NCI-H1092 (cell line): ENCODE data around the gene NCBP3.
"Not testable (repeated sequence)": the region's sequence is repeated elsewhere in the genome, so short reads cannot be mapped to it uniquely, and the experiment has no call there.

Source experiments
- DNase-seq: peaks from one replicate; lab custom pipeline; 2025; lab: John Stamatoyannopoulos, UW

NCBP3 gene

DNA sequence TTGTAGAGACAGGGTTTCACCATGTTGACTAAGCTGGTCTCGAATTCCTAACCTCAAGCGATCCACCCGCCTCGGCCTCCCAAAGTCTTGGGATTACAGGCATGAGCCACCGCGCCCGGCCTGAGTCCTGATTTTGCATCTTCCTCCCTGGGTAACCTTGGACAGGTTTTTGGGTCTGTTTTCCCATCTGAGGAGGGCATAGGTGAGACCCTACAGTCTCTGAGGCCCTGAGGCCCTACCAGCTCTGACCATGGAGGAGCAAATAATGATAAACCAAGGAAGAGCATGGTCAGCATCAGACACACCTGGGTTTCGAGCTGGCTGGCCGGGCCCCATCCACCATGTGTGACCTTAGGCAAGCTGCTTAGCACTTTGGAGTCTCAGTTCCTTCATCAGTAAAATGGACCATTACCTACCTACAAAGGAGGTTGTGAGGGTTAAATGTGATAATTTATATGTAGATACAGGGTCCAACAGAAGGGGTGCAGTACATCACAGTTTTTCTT is 1.2 kb upstream of the NCBP3 start:
- no peak for DNase-seq

DNA sequence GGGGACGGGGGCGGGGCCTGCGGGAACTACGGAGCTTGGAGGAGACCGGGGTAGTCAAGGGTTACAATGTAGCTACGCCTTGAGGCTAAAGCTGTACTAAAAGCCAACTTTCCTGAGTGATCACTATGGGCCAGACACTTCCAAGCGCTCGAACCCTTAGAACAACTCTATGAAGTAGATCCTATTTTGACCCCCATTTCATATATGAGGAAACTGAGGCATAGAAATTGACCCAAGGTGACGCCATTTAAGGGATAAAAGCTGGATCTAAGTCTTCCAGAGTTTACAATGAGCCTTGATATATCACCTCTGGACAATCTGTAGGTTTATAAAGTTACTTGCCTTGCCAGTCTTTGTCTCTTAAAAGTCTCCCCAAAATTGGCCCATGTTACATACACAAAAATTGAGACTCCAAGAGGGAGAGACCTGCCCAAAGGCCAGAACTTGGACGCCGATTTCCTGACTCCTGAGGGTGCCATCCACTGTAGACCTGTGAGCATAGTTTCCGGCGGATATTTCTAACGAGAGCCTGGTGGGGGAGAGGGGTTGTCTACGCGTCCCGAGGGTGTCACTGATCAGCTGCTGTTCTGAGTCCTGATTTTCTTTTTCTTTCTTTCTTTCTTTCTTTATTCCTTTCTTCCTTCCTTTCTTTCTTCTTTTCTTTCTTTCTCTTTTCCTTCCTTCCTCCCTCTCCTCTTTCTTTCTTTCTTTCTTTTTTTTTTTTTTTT is 555 bp upstream of the NCBP3 start:
- DNase-seq = no peak

DNA sequence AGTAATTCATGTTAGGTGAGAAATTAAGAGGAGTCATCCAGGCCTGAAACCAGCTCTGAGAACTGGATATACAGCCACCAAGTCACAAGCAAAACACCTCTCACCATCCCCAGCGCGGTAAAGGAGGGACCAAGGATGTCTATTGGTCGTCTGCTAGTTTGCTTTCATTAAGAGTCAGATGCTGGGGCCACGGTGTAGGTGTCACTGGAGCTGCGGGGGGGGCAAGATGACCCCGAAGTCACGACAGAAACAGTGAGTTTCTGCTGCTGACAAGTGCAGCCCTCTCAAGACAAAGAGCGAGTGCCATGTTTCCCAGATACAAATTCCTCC is 790 bp downstream of the NCBP3 start:
- DNase-seq = no peak

DNA sequence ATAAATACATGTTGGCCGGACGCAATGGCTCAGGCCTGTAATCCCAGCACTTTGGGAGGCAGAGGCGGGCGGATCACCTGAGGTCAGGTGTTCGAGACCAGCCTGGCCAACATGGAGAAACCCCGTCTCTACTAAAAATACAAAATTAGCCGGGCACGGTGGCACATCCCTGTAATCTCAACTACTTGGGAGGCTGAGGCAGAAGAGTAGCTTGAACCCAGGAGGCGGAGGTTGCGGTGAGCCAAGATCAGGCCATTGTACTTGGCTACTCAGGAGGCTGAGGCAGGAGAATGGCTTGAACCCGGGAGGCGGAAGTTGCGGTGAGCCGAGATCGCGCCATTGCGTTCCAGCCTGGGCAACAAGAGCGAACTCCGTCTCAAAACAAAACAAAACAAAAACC is 1.5 kb downstream of the NCBP3 start:
- DNase-seq = not testable (repeated sequence)

DNA sequence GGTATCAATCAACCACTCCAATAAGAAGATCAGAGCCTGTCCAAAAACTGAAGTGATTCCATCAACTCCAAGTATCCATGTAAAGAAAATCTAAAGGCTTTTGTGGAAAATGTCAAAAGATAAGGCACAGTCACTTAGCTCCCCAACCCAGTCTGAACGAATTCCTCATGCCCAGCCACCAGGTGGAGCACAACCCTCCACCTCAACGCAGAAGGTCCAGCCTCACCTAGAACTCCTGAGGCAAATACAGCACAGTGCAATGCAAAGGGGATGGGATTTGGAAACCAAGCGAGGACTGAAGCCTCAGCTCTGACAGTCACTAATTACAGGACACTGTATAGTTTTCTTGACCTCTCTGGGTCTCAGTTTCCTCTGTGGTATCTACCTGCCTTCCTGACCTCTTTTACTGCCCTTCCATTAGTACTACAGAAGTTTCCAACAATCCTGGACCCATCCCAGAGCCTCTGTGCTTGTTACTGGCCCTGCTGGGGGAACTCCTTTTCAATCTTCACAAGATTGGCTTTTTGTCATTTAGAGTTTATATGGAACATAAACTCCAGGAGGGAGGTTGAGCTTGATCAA is 2.0 kb downstream of the NCBP3 start:
- DNase-seq = no peak

DNA sequence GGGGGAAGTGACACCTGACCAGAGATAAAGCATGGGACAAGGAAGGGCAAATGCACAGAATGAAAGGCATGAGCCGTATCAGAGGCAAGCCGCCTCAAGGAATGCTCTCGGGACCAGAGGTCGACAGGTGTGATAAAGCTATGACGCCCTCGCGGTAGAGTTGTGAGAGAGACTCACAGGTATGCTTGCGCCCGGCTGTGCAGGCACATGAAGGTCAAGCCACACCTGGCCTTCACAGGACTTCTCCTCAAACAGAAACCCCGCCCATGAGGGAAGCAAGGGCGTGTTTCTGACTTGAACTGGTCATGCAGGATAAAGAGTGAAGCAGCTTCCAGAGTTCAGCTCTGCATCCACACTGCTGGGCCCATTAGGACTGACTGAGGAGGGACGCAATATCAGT is 7.8 kb downstream of the NCBP3 start:
- DNase-seq = no peak

DNA sequence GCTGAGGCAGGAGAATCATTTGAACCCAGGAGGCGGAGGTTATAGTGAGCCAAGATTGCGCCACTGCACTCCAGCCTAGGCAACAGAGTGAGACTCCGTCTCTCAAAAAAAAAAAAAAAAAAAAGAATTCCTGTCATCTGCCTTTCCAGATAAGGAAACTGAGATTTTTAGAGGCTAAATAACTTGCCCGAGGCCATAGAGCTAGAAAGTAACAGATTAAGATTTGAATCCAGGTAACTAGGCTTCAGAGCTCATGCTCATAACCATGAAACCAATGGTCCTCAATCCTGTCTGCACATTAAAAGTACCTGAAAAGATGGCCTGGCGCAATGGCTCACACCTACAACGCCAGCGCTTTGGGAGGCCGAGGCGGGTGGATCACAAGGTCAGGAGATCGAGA is 9.5 kb downstream of the NCBP3 start:
- no peak for DNase-seq

DNA sequence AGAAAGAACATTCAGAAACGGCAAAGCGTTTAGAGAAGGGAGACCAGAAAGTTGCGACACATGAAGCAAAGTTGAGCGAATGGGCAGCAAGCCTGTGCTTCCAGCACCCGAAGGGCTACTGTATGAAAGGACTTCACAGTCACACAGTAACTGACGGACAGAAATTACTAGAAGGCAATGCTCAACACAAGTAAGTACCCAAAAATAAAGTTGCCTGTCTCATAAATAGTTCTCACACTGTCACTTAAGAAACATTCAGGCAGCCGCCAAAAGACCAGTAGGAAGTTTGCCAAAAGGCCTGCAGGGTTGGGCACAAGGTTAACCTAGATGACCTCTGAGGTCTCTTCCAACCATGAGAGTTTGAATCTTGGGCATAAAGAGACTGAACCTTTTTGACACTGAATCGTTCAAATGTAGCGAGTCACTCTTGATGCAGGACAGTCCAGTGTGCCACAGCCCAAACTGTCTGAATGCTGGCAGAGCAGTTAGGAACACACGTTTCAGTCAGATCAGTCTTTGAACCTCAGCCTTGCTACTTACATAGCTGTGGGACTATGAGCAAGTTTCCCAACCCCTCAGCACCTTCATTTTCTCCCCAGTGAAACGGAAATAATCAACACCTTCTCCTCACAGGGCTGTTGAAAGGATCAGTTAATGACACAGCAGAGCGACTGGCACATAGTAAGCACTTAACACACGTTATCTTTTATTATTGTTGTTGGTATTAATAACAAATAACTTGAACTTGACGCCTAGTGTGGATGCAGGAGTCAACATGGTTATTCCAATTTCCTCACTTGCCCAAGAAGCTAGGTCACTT is 10.4 kb downstream of the NCBP3 start:
- DNase-seq = no peak

DNA sequence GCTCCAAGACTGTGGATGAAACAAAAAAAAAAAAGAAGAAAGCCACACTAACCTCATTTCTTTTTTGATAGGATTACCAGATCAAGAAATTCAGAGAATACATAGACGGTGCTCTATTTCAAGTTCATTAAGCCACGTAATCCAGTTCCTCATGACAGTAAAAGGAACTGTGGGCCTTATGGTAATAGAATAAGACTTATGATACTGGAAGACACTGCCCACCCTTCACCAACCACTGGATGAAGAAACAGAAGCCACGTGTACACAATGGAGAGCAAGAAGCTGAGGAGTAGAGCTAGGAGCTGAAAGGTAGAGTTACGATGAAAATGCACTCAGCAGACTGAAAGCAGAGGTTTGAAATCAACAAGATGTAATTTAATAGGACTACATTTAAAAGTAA is 11.2 kb downstream of the NCBP3 start:
- DNase-seq = no peak

DNA sequence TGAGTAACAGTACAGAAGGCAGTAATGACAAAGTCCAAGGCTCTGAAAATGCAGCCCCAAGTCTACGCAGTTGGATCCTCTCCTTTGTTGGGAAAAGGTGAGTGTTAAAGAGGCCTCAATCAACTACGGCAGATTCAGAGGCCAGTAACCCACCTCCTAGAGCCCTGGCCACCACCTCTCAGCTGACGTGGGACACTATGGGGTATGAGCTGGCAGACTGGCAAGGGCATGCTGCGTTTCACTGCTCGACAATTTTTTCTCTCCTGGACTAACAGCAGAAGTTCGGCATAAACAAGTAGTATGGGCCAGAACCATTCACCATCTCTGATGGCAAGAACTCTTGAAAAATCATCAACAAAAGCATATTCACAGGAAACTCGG is 17.2 kb downstream of the NCBP3 start:
- DNase-seq = no peak

DNA sequence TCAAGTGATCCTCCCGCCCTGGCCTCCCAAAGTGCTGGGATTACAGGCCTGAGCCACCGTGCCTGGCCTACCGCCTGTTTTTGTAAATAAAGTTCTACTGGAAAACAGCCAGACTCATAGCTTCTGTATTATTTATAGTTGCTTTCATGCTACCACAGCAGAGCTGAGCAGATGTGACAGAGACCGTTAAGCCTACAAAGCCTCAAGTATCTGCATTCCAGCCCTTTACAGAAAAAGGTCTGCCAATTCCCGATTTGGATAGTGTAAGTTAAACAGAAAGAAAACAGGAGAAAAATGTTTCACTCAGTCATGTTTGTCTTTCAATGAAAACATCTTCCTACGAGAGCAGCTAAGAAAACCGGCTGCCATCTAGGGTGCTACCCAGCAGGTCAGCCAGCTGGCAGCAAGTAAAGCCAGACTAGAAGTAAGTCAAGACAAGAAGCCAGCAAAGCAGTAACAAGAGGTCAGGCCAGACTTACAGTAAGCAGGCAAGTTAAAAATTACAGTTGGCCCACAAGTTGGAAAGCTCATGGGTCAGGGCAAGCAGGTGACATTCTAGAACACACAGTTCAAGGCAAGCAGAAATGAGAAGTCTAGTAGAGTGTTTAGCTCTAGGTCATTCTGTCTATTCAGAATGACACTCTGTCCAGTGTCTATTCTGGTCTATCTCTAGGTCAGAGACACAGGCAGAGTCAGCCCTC is 17.7 kb downstream of the NCBP3 start:
- no peak for DNase-seq

DNA sequence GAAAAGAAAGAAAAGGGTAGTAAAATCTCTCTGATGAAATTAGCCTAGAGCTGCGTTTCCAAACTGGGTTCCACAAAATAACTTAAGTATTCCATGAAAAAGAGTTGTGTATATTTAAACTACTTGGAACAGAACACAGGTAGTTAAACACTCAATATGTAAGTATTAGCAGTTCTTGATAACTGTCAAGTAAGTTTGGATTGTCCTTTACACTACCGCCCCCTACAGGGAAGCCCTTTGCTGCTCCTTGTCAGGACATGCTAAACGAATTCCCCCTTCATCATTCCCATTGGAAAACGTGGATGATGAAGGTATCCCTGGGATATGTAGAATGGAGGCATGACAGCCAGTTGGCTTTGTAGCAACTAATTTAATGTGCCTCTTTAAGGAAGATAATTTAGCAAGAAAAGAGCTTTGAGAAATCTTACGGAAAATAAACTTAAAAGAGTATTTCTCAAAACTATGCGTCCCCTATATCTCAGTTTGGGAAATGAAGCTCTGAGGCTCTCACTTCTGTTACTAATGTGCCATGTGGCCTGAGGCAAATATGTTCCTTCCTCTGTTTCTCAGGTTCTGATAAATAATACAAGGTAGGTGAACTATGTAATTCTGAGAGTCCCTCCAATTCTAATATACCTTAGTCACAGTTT is 18.8 kb downstream of the NCBP3 start:
- DNase-seq = no peak

DNA sequence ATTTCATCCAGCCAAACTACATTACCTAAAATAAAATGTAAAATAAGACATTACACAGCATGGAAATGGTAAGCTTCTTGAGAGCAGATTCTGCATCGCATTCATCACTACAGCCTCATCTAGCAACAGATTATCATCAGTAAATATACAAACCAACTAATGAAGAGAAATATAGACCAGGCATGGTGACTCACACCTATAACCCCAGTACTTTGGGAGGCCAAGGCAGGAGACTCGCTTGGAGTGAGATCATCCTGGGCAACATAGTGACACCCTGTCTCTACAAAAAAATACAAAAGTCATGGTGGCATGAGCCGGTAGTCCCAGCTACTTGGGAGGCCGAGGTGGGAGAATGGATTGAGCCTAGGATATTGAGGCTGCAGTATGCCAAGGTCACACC is 19.9 kb downstream of the NCBP3 start:
- DNase-seq = no peak

DNA sequence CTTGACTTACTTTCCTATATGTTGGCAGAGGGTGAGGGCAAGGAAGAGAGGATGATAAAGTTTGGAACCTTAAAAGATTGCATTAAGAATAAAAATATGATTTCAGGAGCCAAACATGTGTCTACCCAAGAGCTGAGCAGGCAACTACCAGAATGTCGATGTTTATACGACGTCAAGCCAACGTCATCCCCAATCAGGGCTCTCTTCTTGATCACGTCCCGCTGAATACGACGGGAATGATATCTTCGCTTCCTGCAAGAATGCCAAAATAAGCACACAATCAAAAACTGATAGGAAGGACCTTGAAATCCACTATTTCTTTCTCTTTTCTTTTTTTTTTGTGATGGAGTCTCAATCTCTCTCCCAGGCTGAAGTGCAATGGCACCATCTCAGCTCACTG is 24.9 kb downstream of the NCBP3 start:
- DNase-seq = no peak

DNA sequence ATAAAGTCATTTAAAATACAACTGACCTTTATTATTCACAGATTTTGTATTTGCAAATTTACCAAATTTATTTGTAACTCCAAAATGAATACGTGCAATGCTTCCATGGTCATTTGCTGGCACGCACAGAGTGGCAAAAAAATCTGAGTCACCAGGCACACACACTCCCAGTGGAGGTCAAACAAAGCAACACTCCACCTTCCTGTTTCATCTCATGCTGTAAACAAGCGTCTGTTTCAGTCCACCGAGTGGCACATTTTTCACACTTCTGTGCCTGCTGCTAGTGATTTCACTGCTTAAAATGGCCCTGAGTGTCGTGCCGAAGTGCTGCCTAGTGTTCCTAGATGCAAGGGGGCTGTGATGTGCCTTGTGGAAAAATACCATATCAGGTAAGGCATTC is 27.3 kb downstream of the NCBP3 start:
- no peak for DNase-seq

DNA sequence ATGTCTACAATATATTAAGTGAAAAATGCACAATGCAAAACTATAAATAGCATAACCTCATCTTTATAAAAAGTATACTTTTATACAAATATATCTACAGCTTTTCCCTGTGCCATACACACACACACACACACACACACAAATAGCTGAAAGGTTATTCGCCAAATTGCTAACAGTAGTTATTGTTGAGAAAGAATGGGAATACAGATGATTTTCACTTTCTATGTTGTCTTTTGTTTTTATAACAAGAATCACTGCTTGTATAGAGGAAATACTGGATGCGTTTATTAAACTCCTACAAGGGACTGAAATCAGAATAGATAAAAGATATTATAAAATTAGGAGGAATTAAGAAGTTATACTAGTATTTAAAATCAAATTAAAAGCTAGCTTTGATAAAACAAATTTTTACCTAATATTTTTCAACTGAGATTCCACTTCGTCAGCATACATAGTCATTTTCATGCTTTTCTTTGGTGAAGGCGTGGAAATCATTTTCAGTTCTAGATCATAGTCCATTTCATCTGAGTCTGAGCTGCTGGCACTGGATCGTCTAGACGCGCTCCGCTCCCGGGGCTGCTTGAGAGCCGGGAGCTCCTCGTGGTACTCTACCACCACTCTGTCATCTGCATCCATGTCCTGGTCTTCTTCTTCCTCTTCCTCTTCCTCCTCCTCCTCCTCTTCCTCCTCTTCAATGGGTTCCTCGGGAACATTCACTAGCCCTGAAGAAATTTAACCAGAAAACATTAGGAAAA is 28.0 kb downstream of the NCBP3 start:
- no peak for DNase-seq

DNA sequence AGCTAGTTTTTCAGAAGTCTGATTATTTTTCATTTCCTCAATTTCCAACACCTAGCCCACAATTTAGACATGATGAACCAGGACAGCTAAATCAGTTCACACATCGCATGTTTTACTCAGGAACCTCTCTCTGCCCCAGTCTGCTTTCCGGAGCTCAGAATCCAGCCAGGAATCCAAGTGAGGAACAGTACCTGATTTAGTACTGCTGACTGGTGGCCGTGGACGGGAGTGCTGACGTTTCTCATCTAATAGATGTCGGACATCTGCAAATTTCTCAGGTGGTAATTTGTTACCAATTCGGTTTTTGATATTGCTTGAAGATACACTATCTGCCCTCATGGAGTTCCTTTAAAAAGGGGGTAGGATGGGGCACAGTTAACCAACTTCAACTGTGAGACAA is 30.1 kb downstream of the NCBP3 start:
- no peak for DNase-seq

DNA sequence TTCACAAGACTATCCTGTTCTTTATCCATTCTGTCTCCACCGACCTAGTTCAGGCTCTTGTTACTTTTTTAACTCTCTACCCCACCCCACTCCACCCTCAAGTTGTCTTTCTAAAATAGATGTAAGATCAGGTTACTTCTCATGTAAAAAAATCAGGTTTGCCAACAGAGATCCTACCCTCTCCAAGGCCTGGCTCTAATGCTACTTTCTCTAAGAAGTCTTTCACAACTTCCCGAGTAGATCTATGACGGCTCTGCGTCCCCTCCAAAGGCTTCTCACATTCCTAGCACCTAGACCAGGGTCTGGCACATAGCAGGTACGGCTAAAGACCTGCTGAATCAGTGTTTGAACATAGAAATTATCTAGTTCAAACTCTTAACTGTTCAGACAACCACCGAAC is 30.9 kb downstream of the NCBP3 start:
- DNase-seq = no peak

DNA sequence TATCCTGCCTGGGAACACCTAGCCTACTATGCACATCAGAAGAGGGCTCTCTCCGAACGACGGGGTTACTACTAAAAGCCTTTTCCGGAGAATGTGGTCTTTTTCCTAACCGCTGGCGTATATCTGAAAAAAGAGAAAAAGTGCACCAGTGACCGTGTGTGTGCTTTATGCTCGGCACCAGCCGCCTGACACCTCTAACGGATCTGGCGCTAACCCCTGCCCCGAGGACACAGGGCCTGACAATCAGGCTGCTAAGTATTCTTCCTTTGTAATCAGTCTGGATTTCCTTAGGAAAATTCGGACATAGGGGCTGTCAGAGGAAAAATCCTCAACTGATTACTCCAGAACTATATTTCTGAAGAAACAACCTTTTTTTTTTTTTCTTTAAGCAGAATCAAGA is 31.7 kb downstream of the NCBP3 start:
- DNase-seq = no peak

DNA sequence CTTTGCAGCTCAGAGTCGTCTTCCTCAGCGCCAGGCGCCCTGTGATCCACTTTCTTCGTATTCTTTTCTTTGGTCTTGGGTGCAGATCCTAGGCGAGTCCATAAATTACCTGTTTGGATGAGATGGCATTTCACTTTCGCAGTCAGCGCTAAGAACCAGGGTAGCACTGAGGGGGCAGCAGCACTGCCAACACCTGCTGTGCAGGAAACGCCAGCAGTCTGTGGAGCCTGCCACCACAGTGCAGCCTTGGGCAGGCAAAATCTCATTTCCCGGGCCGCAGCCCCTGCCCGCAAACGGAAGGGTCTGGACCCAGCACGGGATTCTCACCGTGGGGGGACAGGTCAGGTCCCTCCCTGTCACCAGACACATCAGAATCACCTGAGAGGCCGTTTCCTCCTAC is 32.9 kb downstream of the NCBP3 start:
- no peak for DNase-seq

DNA sequence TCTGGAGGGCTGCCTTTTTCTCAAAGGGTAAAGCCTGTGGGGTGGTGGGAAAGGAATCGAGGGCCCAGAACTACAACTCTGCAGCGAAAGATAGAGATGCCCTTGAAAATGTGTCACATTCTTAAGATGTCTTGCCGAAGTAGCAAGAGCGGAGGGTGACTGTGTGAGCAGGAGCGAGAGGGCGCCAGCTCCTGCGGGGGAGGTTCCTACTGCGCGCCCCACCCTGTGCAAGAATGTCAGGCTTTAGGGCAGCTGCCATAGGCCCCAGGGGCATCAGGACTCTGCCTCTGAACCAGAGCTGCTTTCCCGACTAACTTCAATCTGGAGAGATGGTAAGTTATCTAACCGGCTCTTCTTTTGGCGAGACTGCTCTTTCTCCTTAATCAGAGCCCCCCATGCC is 33.3 kb downstream of the NCBP3 start:
- no peak for DNase-seq
